ENCODE measurements around the gene TEX9.

DNA sequence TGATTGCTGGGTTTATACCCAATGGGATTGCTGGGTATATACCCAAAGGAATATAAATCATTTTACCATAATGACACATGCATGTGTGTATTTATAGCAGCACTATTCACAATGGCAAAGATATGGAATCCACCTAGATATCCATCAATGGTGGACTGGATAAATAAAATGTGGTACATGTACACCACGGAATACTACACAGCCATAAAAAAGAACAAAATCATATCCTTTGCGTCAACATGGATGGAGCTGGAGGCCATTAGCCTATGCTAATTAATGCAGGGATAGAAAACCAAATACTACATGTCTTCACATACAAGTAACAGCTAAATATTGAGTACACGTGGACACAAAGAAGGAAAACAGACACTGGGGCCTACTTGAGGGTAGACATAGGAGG, 77.1 kb downstream of the TEX9 start:
- TF ChIP-seq GLIS3 (CRISPR knock-in tag; IDR thresholded peaks at IDR 0.05) (no peak), ARNTL (CRISPR knock-in tag; IDR thresholded peaks at IDR 0.05; ENCODE audit: borderline replicate concordance, low read depth) (no peak)
